ENCODE results near the gene MYO1H. TPM values are rescaled to one million over a fixed set of nuclear protein-coding genes. Genes with fewer than 3 reads are reported as not detected.

The MYO1H gene
- total RNA-seq, 1 donor from 2014 or later, result not detected

- Mint-ChIP-seq H3K4me1 (ENCODE audit: low read depth, unreplicated experiment) (peaks cover 3% of the 10 kb centered on the region), H3K9me3 (ENCODE audit: unreplicated experiment) (peaks cover 2% of the 10 kb centered on the region), H3K36me3 (ENCODE audit: low read depth, unreplicated experiment) (no peaks in the 10 kb centered on the region), H3K27ac (ENCODE audit: unreplicated experiment) (no peak overlapping the region), H3K27me3 (ENCODE audit: low read depth, unreplicated experiment) (peaks cover 19% of the 10 kb centered on the region), H3K4me3 (ENCODE audit: unreplicated experiment) (no peak overlapping the region)
- peaks cover 5% of the 10 kb centered on the region for H3K27me3 ChIP-seq (ENCODE audit: insufficient read depth, low read length)
- no peak overlapping the region for H3K4me2 ChIP-seq (ENCODE audit: low read length)
- H3K9me3 ChIP-seq (ENCODE audit: insufficient read depth, low read depth, low read length), result no peaks in the 10 kb centered on the region
- no peaks in the 10 kb centered on the region for H3K4me1 ChIP-seq (ENCODE audit: insufficient read depth, low read length)
- H3K36me3 ChIP-seq (ENCODE audit: insufficient read depth, low read length), result no peaks in the 10 kb centered on the region
- no peak for FAIRE-seq
- no peak for DNase-seq (ENCODE audit: low read depth)
- no peak overlapping the region for H3K27ac ChIP-seq (ENCODE audit: low read depth, low read length)
- no peak overlapping the region for H3K4me3 ChIP-seq (ENCODE audit: insufficient read depth, low read depth, low read length)
- no peak overlapping the region for H3K9ac ChIP-seq (ENCODE audit: low read length)
- H3K79me2 ChIP-seq (ENCODE audit: insufficient read depth, low read length), result no peaks in the 10 kb centered on the region
- H4K20me1 ChIP-seq (ENCODE audit: insufficient read depth, low read length), result no peaks in the 10 kb centered on the region
- no peak overlapping the region for H2AFZ ChIP-seq (ENCODE audit: low read depth, low read length)
- TF ChIP-seq CTCF (IDR thresholded peaks at IDR 0.05; ENCODE audit: insufficient read depth, low read depth, low read length) (no peak), EZH2 (IDR thresholded peaks at IDR 0.05; ENCODE audit: insufficient read depth, low read length) (no peak)
Measured at GRCh38 chr12:109382031-109382430, 34.3 kb downstream of the MYO1H start.

- H3K4me3 Mint-ChIP-seq (ENCODE audit: unreplicated experiment), result no peak overlapping the region
- Histone ChIP-seq H3K4me3 (ENCODE audit: insufficient read depth, low read depth, low read length) (no peak overlapping the region), H2AFZ (ENCODE audit: low read depth, low read length) (no peak overlapping the region), H3K79me2 (ENCODE audit: insufficient read depth, low read length) (no peaks in the 10 kb centered on the region), H3K27me3 (ENCODE audit: insufficient read depth, low read length) (peaks cover 5% of the 10 kb centered on the region), H3K9ac (ENCODE audit: low read length) (no peak overlapping the region), H3K4me2 (ENCODE audit: low read length) (no peak overlapping the region), H4K20me1 (ENCODE audit: insufficient read depth, low read length) (no peaks in the 10 kb centered on the region), H3K9me3 (ENCODE audit: insufficient read depth, low read depth, low read length) (no peaks in the 10 kb centered on the region), H3K4me1 (ENCODE audit: insufficient read depth, low read length) (no peaks in the 10 kb centered on the region), H3K27ac (ENCODE audit: low read depth, low read length) (no peak overlapping the region), H3K36me3 (ENCODE audit: insufficient read depth, low read length) (no peaks in the 10 kb centered on the region)
- no peak for TF ChIP-seq EZH2 (IDR thresholded peaks at IDR 0.05; ENCODE audit: insufficient read depth, low read length)
- no peak for TF ChIP-seq CTCF (IDR thresholded peaks at IDR 0.05; ENCODE audit: insufficient read depth, low read depth, low read length)
- peaks cover 3% of the 10 kb centered on the region for H3K4me1 Mint-ChIP-seq (ENCODE audit: low read depth, unreplicated experiment)
- H3K9me3 Mint-ChIP-seq (ENCODE audit: unreplicated experiment), result peaks cover 2% of the 10 kb centered on the region
- DNase-seq (ENCODE audit: low read depth), result no peak
- no peak for FAIRE-seq
- peaks cover 19% of the 10 kb centered on the region for H3K27me3 Mint-ChIP-seq (ENCODE audit: low read depth, unreplicated experiment)
- no peak overlapping the region for H3K27ac Mint-ChIP-seq (ENCODE audit: unreplicated experiment)
- no peaks in the 10 kb centered on the region for H3K36me3 Mint-ChIP-seq (ENCODE audit: low read depth, unreplicated experiment)
Measured at GRCh38 chr12:109383240-109383639, 35.5 kb downstream of the MYO1H start.

DNA sequence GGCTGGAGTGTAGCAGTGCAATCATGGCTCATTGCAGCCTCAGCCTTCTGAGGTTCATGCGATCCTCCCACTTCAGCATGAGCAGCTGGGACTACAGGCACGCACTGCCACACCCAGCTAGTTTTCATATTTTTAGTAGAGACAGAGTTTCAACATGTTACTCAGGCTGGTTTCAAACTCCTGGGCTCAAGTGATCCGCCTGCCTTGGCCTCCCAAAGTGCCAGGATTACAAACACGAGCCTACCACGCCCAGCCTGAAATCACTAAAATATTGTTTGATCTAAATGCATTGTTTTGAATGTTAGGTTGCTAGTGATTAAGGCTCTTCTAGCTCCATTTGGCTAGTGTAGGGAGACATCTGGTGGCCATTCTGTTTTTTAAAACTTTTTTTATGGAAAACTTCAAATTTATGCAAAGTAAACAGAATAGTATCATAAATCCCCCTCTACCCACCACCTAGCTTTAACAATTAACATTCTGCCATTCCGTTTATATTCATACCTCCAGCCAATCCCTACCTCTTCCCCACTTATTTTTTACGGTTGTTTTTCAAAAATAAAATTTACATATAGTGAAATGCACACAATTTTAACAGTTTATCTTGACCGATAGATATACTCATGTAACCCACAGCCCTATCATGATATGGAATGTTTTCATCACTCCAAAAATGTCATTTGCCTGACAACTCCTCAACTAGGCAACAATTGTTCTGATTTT lies 37.8 kb downstream of the MYO1H start:
- Histone ChIP-seq H3K27me3 (ENCODE audit: insufficient read depth, low read length) (peaks cover 5% of the 10 kb centered on the region), H3K4me1 (ENCODE audit: insufficient read depth, low read length) (no peaks in the 10 kb centered on the region), H3K27ac (ENCODE audit: low read depth, low read length) (no peak overlapping the region), H4K20me1 (ENCODE audit: insufficient read depth, low read length) (no peaks in the 10 kb centered on the region), H3K4me3 (ENCODE audit: insufficient read depth, low read depth, low read length) (no peak overlapping the region), H3K9me3 (ENCODE audit: insufficient read depth, low read depth, low read length) (no peaks in the 10 kb centered on the region), H3K9ac (ENCODE audit: low read length) (no peak overlapping the region), H3K79me2 (ENCODE audit: insufficient read depth, low read length) (no peaks in the 10 kb centered on the region), H3K4me2 (ENCODE audit: low read length) (no peak overlapping the region), H3K36me3 (ENCODE audit: insufficient read depth, low read length) (no peaks in the 10 kb centered on the region), H2AFZ (ENCODE audit: low read depth, low read length) (no peak overlapping the region)
- DNase-seq (ENCODE audit: low read depth), result peak; percentile 31
- H3K4me3 Mint-ChIP-seq (ENCODE audit: unreplicated experiment), result no peak overlapping the region
- H3K27ac Mint-ChIP-seq (ENCODE audit: unreplicated experiment), result peak overlapping the region; percentile 41
- peaks cover 15% of the 10 kb centered on the region for H3K27me3 Mint-ChIP-seq (ENCODE audit: low read depth, unreplicated experiment)
- H3K4me1 Mint-ChIP-seq (ENCODE audit: low read depth, unreplicated experiment), result peaks cover 3% of the 10 kb centered on the region
- H3K9me3 Mint-ChIP-seq (ENCODE audit: unreplicated experiment), result peaks cover 2% of the 10 kb centered on the region
- TF ChIP-seq EZH2 (IDR thresholded peaks at IDR 0.05; ENCODE audit: insufficient read depth, low read length) (no peak), CTCF (IDR thresholded peaks at IDR 0.05; ENCODE audit: insufficient read depth, low read depth, low read length) (peak; percentile 46)
- H3K36me3 Mint-ChIP-seq (ENCODE audit: low read depth, unreplicated experiment), result no peaks in the 10 kb centered on the region
- no peak for FAIRE-seq

Data from astrocyte (in vitro differentiated cells and primary cell).